ENCODE data around the gene HCN4.

HCN4 gene

GRCh38 chr15:73375755-73376305 is 7.1 kb upstream of the HCN4 start:
- DNase-seq, result no peak

DNA sequence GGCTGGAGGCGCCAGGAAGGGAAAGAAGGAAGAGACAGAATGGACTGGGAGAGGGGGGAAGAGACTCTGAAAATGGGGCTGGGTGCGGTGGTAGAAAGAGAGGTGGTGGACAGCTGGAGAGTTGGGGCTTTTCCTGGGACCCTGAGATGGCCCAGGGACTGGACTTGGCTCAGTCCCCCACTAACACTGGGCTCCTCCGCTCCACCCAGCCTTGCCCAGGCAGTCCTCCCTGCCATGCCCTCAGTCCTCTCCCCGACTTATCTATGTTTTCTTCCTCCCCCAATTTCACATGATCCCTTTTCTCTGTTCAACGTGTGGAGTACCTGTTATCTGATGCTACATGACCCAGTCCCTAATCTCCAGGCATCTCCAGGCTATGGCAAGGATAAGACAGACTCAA is 6.3 kb upstream of the HCN4 start:
- DNase-seq, result no peak

- DNase-seq, result no peak
These were observed 5.8 kb upstream of the HCN4 start for GRCh38 chr15:73374604-73375003.

DNA sequence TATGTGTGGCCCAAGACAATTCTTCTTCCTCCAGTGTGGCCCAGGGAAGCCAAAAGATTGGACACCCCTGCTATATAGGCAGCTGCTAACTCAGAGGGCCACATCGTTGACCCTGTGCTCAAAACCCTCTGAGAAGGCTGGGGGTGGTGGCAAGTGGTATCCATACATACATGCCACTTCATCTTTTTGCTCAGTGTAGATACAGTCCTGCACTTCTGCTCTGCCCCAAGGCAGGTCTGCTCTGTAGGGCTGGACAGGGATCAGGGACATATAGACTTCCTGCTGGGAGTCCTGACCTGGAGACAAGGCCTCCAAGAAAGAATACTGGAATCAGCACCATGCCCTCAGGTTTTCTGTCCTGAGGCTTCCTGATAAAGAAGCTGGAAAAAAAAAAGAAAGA is 4.5 kb upstream of the HCN4 start:
- DNase-seq, result no peak

DNA sequence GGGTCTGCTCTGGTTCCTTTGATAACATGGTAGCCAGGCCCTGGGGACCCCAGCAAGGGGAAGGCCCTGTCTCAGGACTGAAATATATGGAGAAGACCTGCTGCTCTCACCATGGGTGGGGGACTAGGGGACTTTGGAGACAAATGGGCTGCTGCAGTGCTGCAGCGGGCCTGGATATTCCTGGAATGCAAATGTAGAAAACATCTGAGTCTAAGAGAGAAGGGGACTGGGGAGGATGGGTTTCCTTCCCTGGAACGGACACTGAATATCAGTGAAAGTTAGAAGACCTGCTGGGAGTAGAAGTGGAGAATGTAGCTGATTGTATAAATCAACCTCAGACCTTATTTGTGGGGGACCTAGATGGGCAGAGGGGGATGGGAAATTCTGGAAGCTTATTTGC is 3.1 kb upstream of the HCN4 start:
- no peak for DNase-seq

- DNase-seq, result no peak
These were observed 1.4 kb upstream of the HCN4 start for GRCh38 chr15:73370151-73370550.

DNA sequence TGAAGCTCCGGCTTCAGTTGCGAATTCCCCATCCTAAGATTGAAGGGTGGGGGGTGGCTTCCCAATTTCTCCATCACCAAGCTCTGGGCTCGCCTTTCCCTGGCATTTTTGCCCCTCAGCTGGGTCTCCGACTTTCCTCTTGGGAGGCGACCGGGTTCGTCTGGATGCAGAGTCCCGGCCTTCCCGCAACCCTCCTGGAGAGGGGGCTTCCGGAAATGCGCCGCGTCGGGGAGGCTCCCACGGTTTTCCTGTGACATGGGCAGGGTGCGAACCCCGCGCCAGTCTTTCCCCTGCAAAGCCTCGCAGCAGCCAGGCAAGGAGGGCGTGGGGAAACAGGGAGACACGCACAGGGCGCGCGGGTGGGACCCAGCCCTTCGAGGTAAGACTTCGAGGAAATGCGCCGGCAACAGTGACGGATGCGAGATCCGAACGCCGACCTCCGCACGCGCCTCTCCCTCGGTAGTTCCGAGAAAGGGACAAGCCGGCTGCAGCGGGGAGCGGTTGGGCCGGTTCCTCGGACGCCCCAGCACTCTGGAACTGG is 466 bp upstream of the HCN4 start:
- no peak for DNase-seq

DNA sequence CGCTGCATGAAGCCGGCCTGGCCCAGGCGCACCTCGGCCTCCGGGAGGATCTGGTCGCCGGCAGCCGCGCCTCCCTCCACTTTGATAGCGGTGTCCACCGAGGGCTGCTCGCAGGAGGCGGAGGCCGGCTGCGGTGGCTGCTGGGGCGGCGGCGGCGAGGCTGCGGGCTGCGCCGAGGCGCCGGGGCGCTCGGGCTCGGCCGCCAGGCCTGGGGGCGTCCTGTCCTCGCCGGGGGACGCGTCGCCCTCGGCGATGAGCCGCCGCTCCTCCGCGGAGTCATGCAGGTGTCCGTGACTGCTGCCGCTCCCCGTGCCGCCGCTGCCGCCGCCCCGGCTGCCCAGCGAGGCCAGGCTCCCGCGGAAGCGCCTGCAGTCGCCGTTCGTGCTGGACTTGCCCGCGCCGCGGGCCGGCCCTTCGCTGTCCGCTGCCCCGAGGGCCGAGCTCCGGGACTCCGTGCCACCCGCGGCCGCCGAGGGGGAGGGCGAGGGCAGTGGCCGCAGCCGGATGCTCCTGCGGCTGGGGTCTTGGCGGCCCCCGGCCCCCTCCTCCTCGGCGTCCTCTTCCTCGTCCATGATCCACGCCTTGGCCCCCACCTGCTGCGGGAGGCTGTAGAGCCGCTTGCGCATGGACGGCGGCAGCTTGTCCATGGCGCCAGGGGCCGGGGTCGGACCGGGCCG is 996 bp downstream of the HCN4 start:
- DNase-seq, result no peak

DNA sequence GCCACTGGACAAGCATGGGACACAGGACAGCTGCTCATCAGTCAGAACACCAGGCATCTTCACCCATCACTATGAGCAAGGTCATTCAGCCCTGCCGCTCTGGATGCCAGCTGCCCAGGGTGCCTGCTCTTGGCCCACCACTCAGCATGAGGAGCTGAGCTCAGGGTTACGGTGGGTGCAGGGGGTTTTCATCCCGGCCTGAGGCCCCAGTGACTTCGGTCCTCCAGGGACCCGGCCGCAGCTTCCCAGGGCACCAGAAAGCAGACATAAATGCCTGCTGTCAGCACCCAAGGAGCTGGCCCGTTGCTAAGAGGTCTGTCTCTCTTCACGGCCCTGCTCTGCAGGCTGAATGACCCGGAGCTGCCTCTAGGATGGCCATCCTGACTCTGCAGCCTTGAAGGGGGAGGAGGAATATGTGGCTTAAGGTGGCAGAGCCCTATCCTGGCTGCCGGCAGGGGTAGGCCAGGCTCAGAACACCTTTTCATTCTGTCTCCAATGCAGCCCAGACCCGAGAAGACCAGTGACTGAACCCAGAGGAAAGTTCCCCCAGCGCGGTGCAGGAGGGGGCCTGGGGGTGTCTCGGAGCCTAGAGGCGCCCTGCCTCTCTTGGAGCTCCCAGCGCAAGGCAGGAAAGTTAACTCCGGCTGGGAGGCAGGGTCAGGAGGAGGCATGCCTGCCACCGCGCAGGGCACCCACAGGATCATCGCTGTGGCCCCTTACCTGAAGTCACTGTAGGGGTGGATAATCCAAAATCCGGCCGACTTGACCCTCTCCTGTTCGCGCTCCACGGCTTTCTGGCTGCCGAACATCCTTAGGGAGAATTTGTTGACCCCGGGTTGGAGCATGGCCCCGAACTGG is 1.8 kb downstream of the HCN4 start:
- no peak for DNase-seq

DNA sequence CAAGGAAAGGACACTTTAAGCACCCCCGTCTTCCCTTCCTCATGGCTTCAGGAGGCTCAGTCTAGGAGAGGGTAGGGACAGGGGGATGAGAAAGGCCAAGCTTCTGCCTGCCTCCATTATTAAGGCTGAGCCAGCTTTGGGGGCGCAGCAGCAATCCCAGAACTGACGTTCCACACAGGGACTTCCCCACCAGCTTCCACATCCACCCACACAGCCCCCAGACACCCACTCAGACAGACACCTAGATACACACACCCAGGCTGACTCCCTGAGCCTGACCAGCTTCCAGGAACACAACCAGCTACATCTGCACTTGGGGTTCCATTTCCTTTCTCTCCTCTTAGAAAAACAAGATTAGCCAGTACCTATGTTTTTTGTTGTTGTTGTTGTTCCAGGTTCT is 4.7 kb downstream of the HCN4 start:
- DNase-seq, result no peak

GRCh38 chr15:73362900-73363299 is 5.9 kb downstream of the HCN4 start:
- DNase-seq, result no peak

DNA sequence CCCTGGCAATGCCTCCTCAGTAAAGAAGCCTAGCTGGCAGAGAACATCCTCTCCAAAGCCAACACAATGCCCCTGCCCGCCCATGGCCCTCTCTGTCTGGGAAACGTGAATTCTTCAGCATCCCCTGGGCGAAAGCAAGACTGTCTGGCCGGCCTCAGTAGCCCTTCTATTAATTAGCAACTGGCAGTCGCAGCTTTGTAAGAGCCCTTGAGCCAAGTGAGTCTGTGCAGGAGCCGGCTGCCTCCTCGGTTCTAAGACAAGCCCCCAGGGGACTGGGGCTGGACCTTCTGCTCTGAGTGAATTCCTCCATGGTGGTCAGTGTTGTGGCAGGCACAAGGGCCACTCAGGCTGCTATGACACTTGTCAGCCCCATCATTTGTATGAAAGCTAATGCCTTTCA is 7.4 kb downstream of the HCN4 start:
- DNase-seq, result no peak

GRCh38 chr15:73359651-73360050 is 9.1 kb downstream of the HCN4 start:
- no peak for DNase-seq

DNA sequence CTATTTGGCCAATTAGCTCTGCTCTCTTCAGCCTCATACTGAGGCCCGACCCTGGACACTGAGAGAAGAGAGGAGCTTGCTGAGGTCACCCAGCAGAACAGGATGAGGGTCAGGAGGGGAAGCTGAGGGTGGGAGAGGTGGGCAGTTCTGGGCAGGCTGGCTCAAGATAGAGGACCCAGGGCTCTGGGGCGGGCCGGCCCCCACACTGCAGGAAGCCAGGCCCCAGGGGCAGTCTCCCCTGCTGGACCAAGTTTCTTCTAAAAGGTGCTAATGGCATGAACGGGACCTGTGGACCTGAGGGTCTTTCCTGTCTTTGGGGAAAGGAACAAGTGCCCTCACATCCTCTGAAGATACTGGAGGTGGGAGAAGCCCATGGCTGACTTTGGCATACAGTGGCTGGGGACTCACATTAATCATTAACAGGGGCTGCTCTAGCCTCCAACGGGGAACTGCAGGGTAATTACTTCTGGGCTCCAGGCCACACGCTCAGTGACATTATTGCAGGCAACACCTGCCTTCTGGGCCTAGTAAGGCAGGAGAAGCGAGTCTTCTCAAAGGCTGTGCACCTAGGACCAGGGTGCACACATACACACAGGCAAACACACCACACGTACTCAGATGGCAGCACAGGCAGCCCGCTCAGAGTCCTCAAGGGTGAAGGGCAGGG is 10.6 kb downstream of the HCN4 start:
- no peak for DNase-seq

- DNase-seq, result no peak
These were observed 13.0 kb downstream of the HCN4 start for GRCh38 chr15:73355612-73356265.

DNA sequence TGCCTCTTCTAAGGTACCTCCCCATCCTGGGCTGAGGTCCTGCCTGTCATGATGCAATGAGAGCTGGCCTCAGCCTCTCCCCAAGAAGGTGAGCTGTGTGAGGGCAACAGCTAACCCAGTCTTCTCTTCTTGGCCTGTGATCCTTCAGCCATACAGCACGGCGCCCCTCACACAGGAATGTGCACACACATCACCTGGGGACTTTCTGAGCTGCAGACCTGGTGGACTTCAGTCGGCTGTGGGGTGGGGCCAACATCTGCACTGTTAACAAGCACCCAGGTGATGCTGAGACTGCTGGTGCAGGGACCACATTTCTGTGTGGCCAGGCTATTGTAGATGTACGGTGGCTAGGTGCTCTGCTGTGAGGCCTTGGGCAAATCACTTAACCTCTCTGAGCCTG is 14.5 kb downstream of the HCN4 start:
- DNase-seq, result no peak

GRCh38 chr15:73353734-73354133 is 15.0 kb downstream of the HCN4 start:
- no peak for DNase-seq

GRCh38 chr15:73352082-73352481 is 16.7 kb downstream of the HCN4 start:
- no peak for DNase-seq

GRCh38 chr15:73349191-73349590 is 19.6 kb downstream of the HCN4 start:
- no peak for DNase-seq

DNA sequence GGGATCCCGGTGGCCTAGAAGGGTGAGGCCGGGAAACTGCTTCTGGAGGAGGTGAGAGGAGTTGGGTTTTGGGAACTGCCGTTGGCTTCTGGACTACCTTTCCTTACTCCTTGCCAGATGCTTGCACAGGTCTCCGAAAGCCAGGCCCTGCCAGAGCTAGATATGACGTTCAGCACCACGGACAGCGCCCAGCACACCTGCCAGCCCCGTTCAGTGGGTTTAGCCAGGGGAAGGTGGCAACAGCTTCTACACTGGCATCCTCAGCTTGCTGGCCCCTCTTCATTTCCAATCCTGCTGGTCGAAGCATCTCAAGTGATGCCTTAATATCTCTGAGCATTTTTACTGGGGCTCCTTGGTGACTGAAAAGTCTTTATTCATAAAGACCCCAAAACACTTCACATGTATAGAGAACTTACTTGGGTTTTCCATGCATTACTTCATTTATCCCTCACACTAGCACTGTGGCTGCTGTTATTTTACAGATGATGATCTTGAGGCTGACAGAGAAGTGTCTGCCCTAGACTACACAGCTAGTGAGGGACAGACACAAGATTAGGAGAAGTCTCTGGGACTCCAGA is 21.9 kb downstream of the HCN4 start:
- peak; percentile 7 to 23 (median 12) for DNase-seq

DNA sequence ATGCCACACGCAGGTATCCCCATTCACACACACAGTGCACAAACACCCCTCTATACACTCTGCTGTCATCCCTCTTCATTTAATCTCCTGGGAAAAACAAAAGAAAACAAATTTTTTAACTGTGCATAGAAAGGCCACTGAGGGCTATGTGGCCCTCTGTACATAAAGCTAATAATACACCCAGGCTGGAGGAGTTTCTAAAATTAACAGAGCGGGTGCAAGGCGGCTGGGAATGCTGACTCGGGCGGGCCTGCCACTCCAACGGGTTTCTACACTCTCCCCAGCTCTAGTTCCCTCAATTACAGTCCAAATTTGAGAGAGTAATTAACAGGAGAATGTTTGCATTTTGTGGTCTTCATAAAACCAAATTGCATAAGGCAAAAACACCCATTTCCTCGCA is 23.1 kb downstream of the HCN4 start:
- no peak for DNase-seq

DNA sequence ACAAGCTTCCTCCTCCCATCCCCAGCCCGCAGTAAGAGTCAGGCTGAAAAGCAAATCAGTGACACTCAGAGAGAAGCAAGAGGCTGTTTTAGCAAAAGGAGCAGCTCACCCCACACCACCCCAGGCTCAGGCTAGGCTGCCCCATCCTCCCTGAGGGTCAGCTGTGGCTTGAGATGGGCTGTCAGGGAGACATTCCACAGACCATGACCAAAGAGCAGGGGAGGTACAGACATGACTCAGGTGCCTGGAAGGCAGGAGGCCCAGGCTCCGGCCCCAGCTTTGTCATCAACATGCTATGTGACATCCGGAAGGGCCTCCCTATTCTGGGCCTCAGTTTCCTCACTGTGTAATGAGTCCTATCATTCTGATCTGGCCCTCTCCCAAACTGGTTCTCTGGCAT is 24.7 kb downstream of the HCN4 start:
- no peak for DNase-seq

Data from activated CD4-positive, CD25-positive, alpha-beta regulatory T cell (primary cell).